ENCODE measurements around the gene TUB.

The TUB gene

GRCh38 chr11:8098879-8099278 is 17.9 kb downstream of the TUB start:
- no peaks in the 10 kb centered on the region for H3K27me3 ChIP-seq (ENCODE audit: control insufficient read depth, insufficient read depth, low read length)
- H3K4me1 ChIP-seq (ENCODE audit: control insufficient read depth, insufficient read depth, low read length): no peaks in the 10 kb centered on the region
- H3K4me3 ChIP-seq (ENCODE audit: low read length): no peak overlapping the region
- no peaks in the 10 kb centered on the region for H3K9me3 ChIP-seq (ENCODE audit: control insufficient read depth, insufficient read depth, low read length)
- peaks cover 11% of the 10 kb centered on the region for H3K36me3 ChIP-seq (ENCODE audit: control insufficient read depth, insufficient read depth, low read length)
- WGBS (ENCODE audit: insufficient coverage, insufficient read length): no CpG with 5 or more reads among the region's 6 CpGs
- DNase-seq (ENCODE audit: low read depth, low spot score): no peak
- no peak overlapping the region for H3K27ac ChIP-seq (ENCODE audit: low read length)

GRCh38 chr11:8099291-8099899 is 18.4 kb downstream of the TUB start:
- no peak for DNase-seq (ENCODE audit: low read depth, low spot score)
- no peaks in the 10 kb centered on the region for H3K4me1 ChIP-seq (ENCODE audit: control insufficient read depth, insufficient read depth, low read length)
- H3K4me3 ChIP-seq (ENCODE audit: low read length): no peak overlapping the region
- no peak overlapping the region for H3K27ac ChIP-seq (ENCODE audit: low read length)
- no peaks in the 10 kb centered on the region for H3K27me3 ChIP-seq (ENCODE audit: control insufficient read depth, insufficient read depth, low read length)
- H3K36me3 ChIP-seq (ENCODE audit: control insufficient read depth, insufficient read depth, low read length): peaks cover 6% of the 10 kb centered on the region
- H3K9me3 ChIP-seq (ENCODE audit: control insufficient read depth, insufficient read depth, low read length): no peaks in the 10 kb centered on the region
- WGBS (ENCODE audit: insufficient coverage, insufficient read length): no CpG with 5 or more reads among the region's 3 CpGs

- no peaks in the 10 kb centered on the region for H3K4me1 ChIP-seq (ENCODE audit: control insufficient read depth, insufficient read depth, low read length)
- H3K36me3 ChIP-seq (ENCODE audit: control insufficient read depth, insufficient read depth, low read length): peaks cover 6% of the 10 kb centered on the region
- no peak overlapping the region for H3K4me3 ChIP-seq (ENCODE audit: low read length)
- H3K9me3 ChIP-seq (ENCODE audit: control insufficient read depth, insufficient read depth, low read length): no peaks in the 10 kb centered on the region
- H3K27ac ChIP-seq (ENCODE audit: low read length): no peak overlapping the region
- no CpG with 5 or more reads among the region's 14 CpGs for WGBS (ENCODE audit: insufficient coverage, insufficient read length)
- H3K27me3 ChIP-seq (ENCODE audit: control insufficient read depth, insufficient read depth, low read length): no peaks in the 10 kb centered on the region
- no peak for DNase-seq (ENCODE audit: low read depth, low spot score)
Measured at GRCh38 chr11:8100158-8100557, 19.1 kb downstream of the TUB start.

DNA sequence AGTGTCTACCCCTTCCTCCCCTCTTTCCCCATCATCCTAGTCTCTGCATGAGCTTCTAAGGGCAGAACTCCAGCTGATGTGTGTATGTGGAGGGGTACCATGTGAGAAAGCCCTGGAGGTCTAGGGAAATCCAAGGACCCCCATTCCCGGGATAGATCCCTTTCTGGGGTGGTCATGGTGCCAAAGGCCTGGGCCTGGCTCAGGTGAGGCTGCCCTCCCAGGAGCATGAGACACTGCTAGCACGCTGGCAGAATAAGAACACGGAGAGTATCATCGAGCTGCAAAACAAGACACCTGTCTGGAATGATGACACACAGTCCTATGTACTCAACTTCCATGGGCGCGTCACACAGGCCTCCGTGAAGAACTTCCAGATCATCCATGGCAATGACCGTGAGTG is 19.6 kb downstream of the TUB start:
- no peaks in the 10 kb centered on the region for H3K27me3 ChIP-seq (ENCODE audit: control insufficient read depth, insufficient read depth, low read length)
- H3K4me1 ChIP-seq (ENCODE audit: control insufficient read depth, insufficient read depth, low read length): no peaks in the 10 kb centered on the region
- H3K27ac ChIP-seq (ENCODE audit: low read length): no peak overlapping the region
- no CpG with 5 or more reads among the region's 8 CpGs for WGBS (ENCODE audit: insufficient coverage, insufficient read length)
- no peaks in the 10 kb centered on the region for H3K9me3 ChIP-seq (ENCODE audit: control insufficient read depth, insufficient read depth, low read length)
- no peak overlapping the region for H3K4me3 ChIP-seq (ENCODE audit: low read length)
- DNase-seq (ENCODE audit: low read depth, low spot score): no peak
- peaks cover 3% of the 10 kb centered on the region for H3K36me3 ChIP-seq (ENCODE audit: control insufficient read depth, insufficient read depth, low read length)

- no peak for DNase-seq (ENCODE audit: low read depth, low spot score)
- no peaks in the 10 kb centered on the region for H3K9me3 ChIP-seq (ENCODE audit: control insufficient read depth, insufficient read depth, low read length)
- H3K4me1 ChIP-seq (ENCODE audit: control insufficient read depth, insufficient read depth, low read length): no peaks in the 10 kb centered on the region
- WGBS (ENCODE audit: insufficient coverage, insufficient read length): no CpG with 5 or more reads among the region's 11 CpGs
- H3K36me3 ChIP-seq (ENCODE audit: control insufficient read depth, insufficient read depth, low read length): peaks cover 3% of the 10 kb centered on the region; the same call in 1 of the 2 replicates
- no peaks in the 10 kb centered on the region for H3K27me3 ChIP-seq (ENCODE audit: control insufficient read depth, insufficient read depth, low read length)
- no peak overlapping the region for H3K4me3 ChIP-seq (ENCODE audit: low read length)
- no peak overlapping the region for H3K27ac ChIP-seq (ENCODE audit: low read length)
Measured at GRCh38 chr11:8101421-8101820, 20.4 kb downstream of the TUB start.

DNA sequence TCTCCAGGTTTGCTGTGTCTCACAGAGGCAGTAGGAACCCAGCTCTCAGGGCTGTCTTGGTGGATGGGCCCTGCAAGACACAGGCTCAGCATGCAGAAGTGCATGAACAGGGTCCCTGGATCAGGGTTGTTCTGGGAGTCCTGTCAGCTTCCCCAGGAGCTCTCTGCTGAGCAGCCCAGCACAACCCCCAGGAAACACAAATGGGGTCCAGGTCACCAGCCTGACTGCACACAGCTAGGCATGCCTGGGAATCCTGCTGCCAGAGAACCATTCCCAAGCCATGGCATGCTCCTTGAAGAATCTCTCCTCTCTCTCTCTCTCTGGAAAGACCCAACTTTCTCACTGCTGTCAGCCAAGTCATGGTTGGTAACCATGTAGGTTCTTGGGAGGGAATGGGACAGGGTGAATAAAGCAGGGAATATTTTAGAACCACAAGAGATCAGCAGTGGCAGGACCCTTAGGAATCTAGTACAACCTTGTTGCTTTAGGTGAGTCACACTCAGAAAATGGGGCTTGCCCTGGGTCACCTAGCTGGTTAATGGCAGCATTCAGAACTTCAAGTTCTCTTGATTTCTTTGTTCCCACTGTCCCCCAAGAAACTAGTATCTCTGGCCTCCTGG is 21.4 kb downstream of the TUB start:
- no peaks in the 10 kb centered on the region for H3K4me1 ChIP-seq (ENCODE audit: control insufficient read depth, insufficient read depth, low read length)
- H3K9me3 ChIP-seq (ENCODE audit: control insufficient read depth, insufficient read depth, low read length): no peaks in the 10 kb centered on the region
- H3K27me3 ChIP-seq (ENCODE audit: control insufficient read depth, insufficient read depth, low read length): no peaks in the 10 kb centered on the region
- H3K4me3 ChIP-seq (ENCODE audit: low read length): no peak overlapping the region
- peaks cover 3% of the 10 kb centered on the region; the same call in 1 of the 2 replicates for H3K36me3 ChIP-seq (ENCODE audit: control insufficient read depth, insufficient read depth, low read length)
- no peak for DNase-seq (ENCODE audit: low read depth, low spot score)
- no peak overlapping the region for H3K27ac ChIP-seq (ENCODE audit: low read length)

GRCh38 chr11:8102965-8103364 is 22.0 kb downstream of the TUB start:
- no CpG with 5 or more reads among the region's 7 CpGs for WGBS (ENCODE audit: insufficient coverage, insufficient read length)
- Histone ChIP-seq H3K27ac (ENCODE audit: low read length) (no peak overlapping the region), H3K9me3 (ENCODE audit: control insufficient read depth, insufficient read depth, low read length) (no peaks in the 10 kb centered on the region), H3K4me3 (ENCODE audit: low read length) (no peak overlapping the region), H3K36me3 (ENCODE audit: control insufficient read depth, insufficient read depth, low read length) (peaks cover 3% of the 10 kb centered on the region; the same call in 1 of the 2 replicates), H3K27me3 (ENCODE audit: control insufficient read depth, insufficient read depth, low read length) (no peaks in the 10 kb centered on the region), H3K4me1 (ENCODE audit: control insufficient read depth, insufficient read depth, low read length) (no peaks in the 10 kb centered on the region)
- no peak for DNase-seq (ENCODE audit: low read depth, low spot score)

- Histone ChIP-seq H3K27me3 (ENCODE audit: control insufficient read depth, insufficient read depth, low read length) (no peaks in the 10 kb centered on the region), H3K36me3 (ENCODE audit: control insufficient read depth, insufficient read depth, low read length) (peaks cover 3% of the 10 kb centered on the region; the same call in 1 of the 2 replicates), H3K4me1 (ENCODE audit: control insufficient read depth, insufficient read depth, low read length) (no peaks in the 10 kb centered on the region), H3K27ac (ENCODE audit: low read length) (no peak overlapping the region), H3K4me3 (ENCODE audit: low read length) (no peak overlapping the region), H3K9me3 (ENCODE audit: control insufficient read depth, insufficient read depth, low read length) (no peaks in the 10 kb centered on the region)
- WGBS (ENCODE audit: insufficient coverage, insufficient read length): no CpG with 5 or more reads among the region's 2 CpGs
- no peak for DNase-seq (ENCODE audit: low read depth, low spot score)
Measured at GRCh38 chr11:8103909-8104308, 22.9 kb downstream of the TUB start.

DNA sequence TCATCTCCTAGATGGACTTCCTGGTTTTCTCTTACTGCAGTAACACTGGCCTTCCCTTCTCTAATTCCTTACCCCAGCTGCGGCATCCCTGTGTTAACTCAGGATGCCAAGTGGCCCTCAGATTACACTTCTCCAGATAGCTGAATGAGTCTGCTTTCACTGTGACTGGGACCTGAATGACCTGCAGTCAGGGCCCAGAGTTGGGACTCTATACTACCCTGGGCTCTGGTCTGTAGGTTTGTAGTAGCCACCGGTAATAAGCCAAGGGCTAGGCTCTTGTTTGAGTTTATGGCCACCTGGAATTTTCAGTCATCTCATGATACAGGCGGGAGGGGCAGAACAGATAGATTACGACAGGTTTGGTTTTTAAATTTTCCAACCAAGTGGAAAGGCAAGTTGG is 24.1 kb downstream of the TUB start:
- no peak overlapping the region for H3K4me3 ChIP-seq (ENCODE audit: low read length)
- no peak for DNase-seq (ENCODE audit: low read depth, low spot score)
- peaks cover 9% of the 10 kb centered on the region; the same call in 1 of the 2 replicates for H3K36me3 ChIP-seq (ENCODE audit: control insufficient read depth, insufficient read depth, low read length)
- WGBS (ENCODE audit: insufficient coverage, insufficient read length): no CpG with 5 or more reads among the region's 4 CpGs
- no peaks in the 10 kb centered on the region for H3K27me3 ChIP-seq (ENCODE audit: control insufficient read depth, insufficient read depth, low read length)
- no peaks in the 10 kb centered on the region for H3K9me3 ChIP-seq (ENCODE audit: control insufficient read depth, insufficient read depth, low read length)
- no peaks in the 10 kb centered on the region for H3K4me1 ChIP-seq (ENCODE audit: control insufficient read depth, insufficient read depth, low read length)
- no peak overlapping the region for H3K27ac ChIP-seq (ENCODE audit: low read length)

DNA sequence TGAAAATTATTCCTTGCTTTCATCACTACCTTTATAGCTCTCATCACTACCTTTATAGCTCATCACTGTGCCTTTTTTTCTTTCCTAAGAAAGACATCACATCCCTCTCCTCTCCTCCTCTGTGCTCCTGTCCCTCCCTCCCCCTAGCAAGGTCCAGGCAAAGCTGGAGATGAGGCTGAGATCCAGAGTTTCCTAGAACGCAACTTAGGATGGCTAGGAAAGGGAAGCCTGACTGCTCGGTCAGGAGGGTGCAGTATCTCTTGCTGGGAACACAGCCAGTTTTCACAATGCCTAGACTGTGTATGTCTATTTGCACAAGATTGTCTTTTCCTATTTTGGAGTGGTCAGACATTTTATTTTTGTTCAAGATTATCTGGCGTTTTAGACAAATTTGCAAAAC is 24.7 kb downstream of the TUB start:
- H3K9me3 ChIP-seq (ENCODE audit: control insufficient read depth, insufficient read depth, low read length): no peaks in the 10 kb centered on the region
- WGBS (ENCODE audit: insufficient coverage, insufficient read length): no CpG with 5 or more reads among the region's 3 CpGs
- H3K36me3 ChIP-seq (ENCODE audit: control insufficient read depth, insufficient read depth, low read length): peaks cover 10% of the 10 kb centered on the region; the same call in 1 of the 2 replicates

DNA sequence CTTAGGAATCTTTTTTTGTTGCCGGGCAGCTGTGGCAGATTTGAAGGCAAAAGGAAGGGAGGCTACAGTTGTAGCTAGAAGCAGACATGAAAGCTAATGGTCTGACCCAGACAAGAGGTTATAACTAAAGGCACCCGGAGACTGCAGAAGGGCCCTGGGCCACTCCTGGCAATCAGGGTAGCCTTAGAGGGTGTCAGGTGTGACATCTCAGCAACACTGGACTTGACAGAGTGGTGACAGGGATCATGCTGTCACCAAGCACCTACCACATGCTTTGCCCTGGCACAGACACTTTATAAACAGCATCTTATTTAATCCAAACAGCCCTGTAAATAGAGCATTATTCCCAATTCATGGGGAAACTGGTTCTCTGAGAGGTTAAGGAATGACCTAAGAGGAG is 25.7 kb downstream of the TUB start:
- Histone ChIP-seq H3K4me1 (ENCODE audit: control insufficient read depth, insufficient read depth, low read length) (no peaks in the 10 kb centered on the region), H3K36me3 (ENCODE audit: control insufficient read depth, insufficient read depth, low read length) (peaks cover 7% of the 10 kb centered on the region; the same call in 1 of the 2 replicates), H3K9me3 (ENCODE audit: control insufficient read depth, insufficient read depth, low read length) (no peaks in the 10 kb centered on the region), H3K27ac (ENCODE audit: low read length) (no peak overlapping the region), H3K4me3 (ENCODE audit: low read length) (no peak overlapping the region), H3K27me3 (ENCODE audit: control insufficient read depth, insufficient read depth, low read length) (no peaks in the 10 kb centered on the region)
- no CpG with 5 or more reads among the region's 2 CpGs for WGBS (ENCODE audit: insufficient coverage, insufficient read length)
- no peak for DNase-seq (ENCODE audit: low read depth, low spot score)

More for the DNA sequence above, 24.7 kb downstream of the TUB start:
- no peak for DNase-seq (ENCODE audit: low read depth, low spot score)
- Histone ChIP-seq H3K4me3 (ENCODE audit: low read length) (no peak overlapping the region), H3K27ac (ENCODE audit: low read length) (no peak overlapping the region), H3K4me1 (ENCODE audit: control insufficient read depth, insufficient read depth, low read length) (no peaks in the 10 kb centered on the region), H3K27me3 (ENCODE audit: control insufficient read depth, insufficient read depth, low read length) (no peaks in the 10 kb centered on the region)
